Ovary (tissue), 9 donors: Measurements from ENCODE around the gene RBM26. TPM values are rescaled to one million over a fixed set of nuclear protein-coding genes. Genes with fewer than 3 reads are reported as not detected.

ENCODE experiments used
- DNase-seq, 5 donors: peaks; one replicate each; pipeline ENCODE4 v3.0.0-alpha.2; 2019 to 2020
- H3K27ac ChIP-seq, 2 donors: fragments of 200-600 bp; one replicate each; pipeline versions ENCODE4 v1.5.1 to v1.8.0; 2019 to 2022
- H3K27me3 ChIP-seq: fragments of 200-600 bp; one replicate; pipeline ENCODE4 v1.8.0; 2022
- H3K36me3 ChIP-seq: fragments of 200-600 bp; sonication (generic); one replicate; pipeline ENCODE4 v1.5.1; 2019
- H3K4me1 ChIP-seq: one replicate; pipeline ENCODE4 v1.8.1; 2013; ENCODE audit warnings: mild to moderate bottlenecking, moderate library complexity; ENCODE audit not compliant: insufficient read depth
- H3K4me3 ChIP-seq: fragments of 200-600 bp; sonication (generic); one replicate; pipeline ENCODE4 v1.5.1; 2017
- H3K9me3 ChIP-seq, 2 donors: fragments of 200-600 bp in 1 of 2; sonication (generic) in 1 of 2; one replicate each; pipeline versions ENCODE4 v1.5.1 to v1.8.1; 2013 to 2019; ENCODE audit warnings: mild to moderate bottlenecking in 1 of 2, moderate library complexity in 1 of 2
- EP300 ChIP-seq: sonication (generic); formaldehyde crosslinking; IDR thresholded peaks from one replicate; pipeline ENCODE4 v1.6.1; 2017; ENCODE audit warnings: antibody characterized with exemption
- POLR2A ChIP-seq: fragments of 450-650 bp; IDR thresholded peaks from one replicate; pipeline ENCODE4 v1.6.1; 2017; ENCODE audit warnings: antibody characterized with exemption, mild to moderate bottlenecking, moderate library complexity
- WGBS, 3 donors: extraction: QIAGEN DNeasy Blood & Tissue Kit in 1 of 3; methylation state at CpG; one replicate each; pipeline versions ENCODE4 v1.1.5 to v1.1.7; 2013 to 2017; 5-methylcytosine and 5-hydroxymethylcytosine counted together
- intact Hi-C, 4 donors: fragments of 100-400 bp; cut with DNase I; formaldehyde crosslinking; loops; one replicate each; pipeline versions ENCODE4 v1.11.0 to v1.15.1; 2022 to 2023
- polyA plus RNA-seq, 2 donors: library from polyadenylated mRNA; stranded (reverse); fragments of 200-250 nt in 1 of 2; fragments of 350-450 nt in 1 of 2; fragmentation: Illumina TruSeq in 1 of 2; extraction: RNeasy Lipid Tissue Mini Kit (QIAGEN cat#74804) in 1 of 2; gene quantifications; one replicate each; pipeline ENCODE4 v1.2.3, GENCODE V29; 2013 to 2014
- total RNA-seq, 7 donors: library from RNA; depleted of rRNA in 2 of 7; stranded (reverse); fragments of >200 nt in 2 of 7; fragmentation: NEBNext Ultra II Directional in 3 of 7; extraction: Animal tissue kit (Norgen Biotek cat#: 25700) in 3 of 7; gene quantifications; one replicate each; pipeline versions ENCODE4 v1.1.0 to v1.2.4, GENCODE V29; 2016 to 2023
- TF ChIP-seq, protein P1 (sequence below), 3 donors: fragments of 450-650 bp in 2 of 3; fragments of 200-600 bp in 1 of 3; IDR thresholded peaks; one replicate each; pipeline versions ENCODE4 v1.5.1 to v1.8.0; 2016 to 2022; ENCODE audit warnings: antibody characterized with exemption in 3 of 3, mild to moderate bottlenecking in 1 of 3
- donor health status: DM: no; HTN: no; CAD: no; lungs with moderate emphysema.
- donor health status: DM: no; HTN: no; CAD: no.
- donor health status: Bipolar disorder and iron deficiency.
- donor health status: DM: yes; HTN: yes; CAD: no.
- donor health status: DM: no; HTN: no; CAD: no.
- donor health status: DM: yes; HTN: yes; CAD: no.

Gene RBM26
- total and polyA plus RNA-seq, 9 donors: 19.0 to 52.9 (median 39.4) TPM

GRCh38 chr13:79442706-79443105, 36.7 kb upstream of the RBM26 start:
- no peak overlapping the region for H3K4me3 ChIP-seq
- H3K36me3 ChIP-seq: no peaks in the 10 kb centered on the region
- H3K4me1 ChIP-seq: no peaks in the 10 kb centered on the region
- TF ChIP-seq, protein P1, sequence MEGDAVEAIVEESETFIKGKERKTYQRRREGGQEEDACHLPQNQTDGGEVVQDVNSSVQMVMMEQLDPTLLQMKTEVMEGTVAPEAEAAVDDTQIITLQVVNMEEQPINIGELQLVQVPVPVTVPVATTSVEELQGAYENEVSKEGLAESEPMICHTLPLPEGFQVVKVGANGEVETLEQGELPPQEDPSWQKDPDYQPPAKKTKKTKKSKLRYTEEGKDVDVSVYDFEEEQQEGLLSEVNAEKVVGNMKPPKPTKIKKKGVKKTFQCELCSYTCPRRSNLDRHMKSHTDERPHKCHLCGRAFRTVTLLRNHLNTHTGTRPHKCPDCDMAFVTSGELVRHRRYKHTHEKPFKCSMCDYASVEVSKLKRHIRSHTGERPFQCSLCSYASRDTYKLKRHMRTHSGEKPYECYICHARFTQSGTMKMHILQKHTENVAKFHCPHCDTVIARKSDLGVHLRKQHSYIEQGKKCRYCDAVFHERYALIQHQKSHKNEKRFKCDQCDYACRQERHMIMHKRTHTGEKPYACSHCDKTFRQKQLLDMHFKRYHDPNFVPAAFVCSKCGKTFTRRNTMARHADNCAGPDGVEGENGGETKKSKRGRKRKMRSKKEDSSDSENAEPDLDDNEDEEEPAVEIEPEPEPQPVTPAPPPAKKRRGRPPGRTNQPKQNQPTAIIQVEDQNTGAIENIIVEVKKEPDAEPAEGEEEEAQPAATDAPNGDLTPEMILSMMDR (IDR thresholded peaks at IDR 0.05): no peak
- TF ChIP-seq POLR2A (no peak), EP300 (no peak)
- no peak for DNase-seq
- intact Hi-C loops: no loop called here
- H3K27ac ChIP-seq: no peak overlapping the region
- no peaks in the 10 kb centered on the region for H3K9me3 ChIP-seq
- no peaks in the 10 kb centered on the region for H3K27me3 ChIP-seq
- 55 to 71% (median 64%) methylated on average over 3 of the region's 3 CpGs for WGBS, 3 donors

GRCh38 chr13:79442221-79442620, 36.2 kb upstream of the RBM26 start:
- H3K9me3 ChIP-seq: no peaks in the 10 kb centered on the region
- WGBS, 3 donors: 41 to 52% (median 49%) methylated on average over 1 of the region's 1 CpG
- no peak for DNase-seq
- TF ChIP-seq POLR2A (no peak), EP300 (no peak)
- TF ChIP-seq, protein P1 (IDR thresholded peaks at IDR 0.05): no peak
- intact Hi-C loops: no loop called here
- H3K4me1 ChIP-seq: no peaks in the 10 kb centered on the region
- H3K27ac ChIP-seq: no peak overlapping the region
- H3K4me3 ChIP-seq: no peak overlapping the region
- no peaks in the 10 kb centered on the region for H3K27me3 ChIP-seq
- no peaks in the 10 kb centered on the region for H3K36me3 ChIP-seq

DNA sequence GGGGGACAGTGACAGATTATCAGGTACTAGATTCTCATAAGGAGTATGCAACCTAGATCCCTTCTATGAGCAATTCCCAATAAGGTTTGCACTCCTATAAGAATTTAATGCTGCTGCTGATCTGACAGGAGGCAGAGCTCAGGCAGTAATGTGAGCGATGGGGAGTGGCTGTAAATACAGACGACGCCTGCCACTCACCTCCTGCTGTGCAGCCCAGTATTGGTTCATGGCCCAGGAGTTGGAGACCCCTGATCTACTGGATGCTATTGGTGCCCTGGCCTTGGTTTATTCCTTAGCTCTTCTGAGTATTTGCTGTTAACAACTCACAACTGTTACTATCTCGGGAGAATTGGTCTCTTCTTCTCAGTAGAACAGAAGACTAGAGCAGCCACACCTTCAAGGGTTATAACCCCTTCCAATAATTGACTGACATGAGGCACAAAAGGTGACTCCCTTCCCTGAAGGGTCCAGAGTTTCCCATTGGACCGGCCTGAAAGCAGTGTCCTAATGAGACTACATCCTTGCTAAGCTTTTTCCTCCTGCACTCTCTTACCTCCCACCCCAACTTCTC, 35.0 kb upstream of the RBM26 start:
- TF ChIP-seq EP300: no peak
- TF ChIP-seq, protein P1 (IDR thresholded peaks at IDR 0.05): no peak
- no peak for TF ChIP-seq POLR2A
- no peak for DNase-seq
- intact Hi-C loops: no loop called here
- Histone ChIP-seq H3K27me3 (no peaks in the 10 kb centered on the region), H3K4me1 (no peaks in the 10 kb centered on the region), H3K9me3 (no peaks in the 10 kb centered on the region), H3K4me3 (no peak overlapping the region), H3K27ac (no peak overlapping the region), H3K36me3 (no peaks in the 10 kb centered on the region)
- 84 to 90% (median 84%) methylated on average over 5 of the region's 5 CpGs for WGBS, 3 donors

- WGBS, 3 donors: 89 to 92% (median 91%) methylated on average over 1 of the region's 1 CpG
These were observed 33.2 kb upstream of the RBM26 start for GRCh38 chr13:79439275-79439674.

More at GRCh38 chr13:79439275-79439674, 33.2 kb upstream of the RBM26 start:
- H3K36me3 ChIP-seq: no peaks in the 10 kb centered on the region
- no peak overlapping the region for H3K4me3 ChIP-seq
- H3K27ac ChIP-seq: no peak overlapping the region
- H3K9me3 ChIP-seq: no peaks in the 10 kb centered on the region
- TF ChIP-seq EP300 (no peak), POLR2A (no peak)
- TF ChIP-seq, protein P1 (IDR thresholded peaks at IDR 0.05): no peak
- no peaks in the 10 kb centered on the region for H3K4me1 ChIP-seq
- intact Hi-C loops: loop anchor here in 1 of 4 donors (10.0 kb wide), 1 partner anchor 86 kb away; no protein-coding TSS in a partner anchor
- H3K27me3 ChIP-seq: no peaks in the 10 kb centered on the region
- no peak for DNase-seq
